ENCODE measurements around the gene TBC1D16.

DNA sequence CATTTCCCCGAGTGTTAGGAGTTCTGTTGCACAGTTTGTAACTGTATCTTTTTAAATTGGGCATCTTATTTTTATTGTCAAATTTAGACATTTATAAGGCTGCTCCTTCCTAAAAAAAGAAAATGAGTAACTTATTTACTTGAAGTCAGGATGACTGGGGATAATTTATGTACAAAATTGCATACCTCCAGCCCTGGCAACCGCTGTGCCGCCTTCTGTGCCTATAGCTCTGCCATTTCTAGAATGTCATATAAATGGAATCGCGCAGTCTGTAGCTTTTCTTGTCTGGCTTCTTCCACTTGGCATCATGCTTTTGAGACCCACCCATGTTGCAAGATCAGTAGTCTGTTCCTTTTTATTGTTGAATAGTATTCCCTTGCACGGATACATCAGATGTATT is 36.7 kb upstream of the TBC1D16 start:
- TF ChIP-seq POLR2A (IDR thresholded peaks at IDR 0.05), result no peak
- TF ChIP-seq, protein P1, sequence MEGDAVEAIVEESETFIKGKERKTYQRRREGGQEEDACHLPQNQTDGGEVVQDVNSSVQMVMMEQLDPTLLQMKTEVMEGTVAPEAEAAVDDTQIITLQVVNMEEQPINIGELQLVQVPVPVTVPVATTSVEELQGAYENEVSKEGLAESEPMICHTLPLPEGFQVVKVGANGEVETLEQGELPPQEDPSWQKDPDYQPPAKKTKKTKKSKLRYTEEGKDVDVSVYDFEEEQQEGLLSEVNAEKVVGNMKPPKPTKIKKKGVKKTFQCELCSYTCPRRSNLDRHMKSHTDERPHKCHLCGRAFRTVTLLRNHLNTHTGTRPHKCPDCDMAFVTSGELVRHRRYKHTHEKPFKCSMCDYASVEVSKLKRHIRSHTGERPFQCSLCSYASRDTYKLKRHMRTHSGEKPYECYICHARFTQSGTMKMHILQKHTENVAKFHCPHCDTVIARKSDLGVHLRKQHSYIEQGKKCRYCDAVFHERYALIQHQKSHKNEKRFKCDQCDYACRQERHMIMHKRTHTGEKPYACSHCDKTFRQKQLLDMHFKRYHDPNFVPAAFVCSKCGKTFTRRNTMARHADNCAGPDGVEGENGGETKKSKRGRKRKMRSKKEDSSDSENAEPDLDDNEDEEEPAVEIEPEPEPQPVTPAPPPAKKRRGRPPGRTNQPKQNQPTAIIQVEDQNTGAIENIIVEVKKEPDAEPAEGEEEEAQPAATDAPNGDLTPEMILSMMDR (IDR thresholded peaks at IDR 0.05), result no peak

All from esophagus squamous epithelium (tissue), 4 donors.